GM10847 (cell line): Measurements from ENCODE around the gene ASB13.

Experiments used
- POLR2A ChIP-seq: IDR thresholded peaks from 2 replicates; pipeline ENCODE4 v1.6.1; 2011; ENCODE audit not compliant: insufficient read length; ENCODE audit errors: extremely low read depth

Gene ASB13

DNA sequence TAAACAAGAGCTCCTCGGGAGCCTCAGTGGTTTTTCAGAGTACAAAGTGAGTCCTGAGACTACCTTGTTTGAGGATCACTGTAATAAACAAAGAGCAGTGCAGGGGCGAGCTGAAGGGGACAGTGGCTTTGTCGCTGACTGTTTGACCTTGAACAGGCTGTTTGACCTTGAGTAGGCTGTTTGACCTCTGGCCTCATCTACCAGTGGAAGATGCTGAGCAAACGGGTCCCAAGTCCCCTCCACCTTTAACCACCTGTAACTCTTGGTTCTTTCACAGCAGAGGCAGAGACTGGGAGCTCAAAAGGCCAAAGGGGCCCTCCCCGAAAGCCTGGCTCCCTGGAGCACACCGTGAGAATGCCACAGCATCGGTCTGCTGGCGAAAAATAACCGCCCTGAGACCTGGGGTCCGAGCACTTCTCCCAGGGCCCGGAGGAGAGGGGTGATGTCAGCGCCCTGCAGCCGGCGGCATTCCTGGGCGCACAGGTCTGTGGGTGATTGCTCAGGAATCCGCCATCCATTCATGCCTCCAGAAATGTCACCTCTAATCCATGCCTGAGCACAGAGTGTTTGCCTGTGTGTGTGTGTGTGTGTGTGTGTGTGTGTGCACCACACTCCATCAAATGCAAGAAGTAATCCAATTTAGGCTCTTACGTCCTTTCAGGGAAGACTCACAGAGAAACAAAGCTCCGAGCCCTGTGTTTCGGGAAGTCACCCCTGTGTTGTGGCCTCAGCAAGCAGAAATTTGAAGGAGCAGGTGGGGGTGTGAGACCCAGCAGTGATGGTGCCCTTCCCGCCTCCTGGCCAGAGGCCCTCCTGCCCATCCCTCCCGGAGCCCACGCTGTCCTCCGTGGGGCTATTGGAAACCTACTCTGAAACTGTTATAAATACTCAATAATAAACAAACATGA is 66.5 kb downstream of the ASB13 start:
- TF ChIP-seq POLR2A: no peak

DNA sequence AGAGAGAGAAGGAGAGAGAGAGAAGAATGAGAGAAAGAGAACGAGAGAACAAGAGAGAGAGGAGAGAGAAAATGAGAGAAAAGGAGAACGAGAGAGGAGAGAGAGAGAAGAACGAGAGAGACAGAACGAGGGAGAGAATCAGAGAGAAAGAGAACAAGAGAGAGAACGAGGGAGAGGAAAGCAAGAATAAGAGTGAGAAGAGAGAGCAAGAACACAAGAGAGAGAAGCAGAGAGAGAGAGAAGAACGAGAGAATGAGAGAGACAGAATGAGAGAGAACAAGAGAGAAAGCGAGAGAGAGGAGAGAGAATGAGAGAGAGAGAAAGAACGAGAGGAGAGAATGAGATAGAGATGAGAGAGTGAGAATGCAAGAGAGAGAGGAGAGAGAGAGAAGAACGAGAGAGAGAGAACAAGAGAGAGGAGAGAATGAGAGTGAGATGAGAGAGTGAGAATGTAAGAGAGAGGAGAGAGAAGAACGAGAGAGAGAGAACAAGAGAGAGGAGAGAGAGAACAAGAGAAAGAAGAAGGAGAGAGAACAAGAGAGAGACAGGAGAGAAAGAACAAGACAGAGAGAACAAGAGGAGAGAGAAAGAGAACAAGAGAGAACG is 68.2 kb downstream of the ASB13 start:
- no peak for TF ChIP-seq POLR2A

DNA sequence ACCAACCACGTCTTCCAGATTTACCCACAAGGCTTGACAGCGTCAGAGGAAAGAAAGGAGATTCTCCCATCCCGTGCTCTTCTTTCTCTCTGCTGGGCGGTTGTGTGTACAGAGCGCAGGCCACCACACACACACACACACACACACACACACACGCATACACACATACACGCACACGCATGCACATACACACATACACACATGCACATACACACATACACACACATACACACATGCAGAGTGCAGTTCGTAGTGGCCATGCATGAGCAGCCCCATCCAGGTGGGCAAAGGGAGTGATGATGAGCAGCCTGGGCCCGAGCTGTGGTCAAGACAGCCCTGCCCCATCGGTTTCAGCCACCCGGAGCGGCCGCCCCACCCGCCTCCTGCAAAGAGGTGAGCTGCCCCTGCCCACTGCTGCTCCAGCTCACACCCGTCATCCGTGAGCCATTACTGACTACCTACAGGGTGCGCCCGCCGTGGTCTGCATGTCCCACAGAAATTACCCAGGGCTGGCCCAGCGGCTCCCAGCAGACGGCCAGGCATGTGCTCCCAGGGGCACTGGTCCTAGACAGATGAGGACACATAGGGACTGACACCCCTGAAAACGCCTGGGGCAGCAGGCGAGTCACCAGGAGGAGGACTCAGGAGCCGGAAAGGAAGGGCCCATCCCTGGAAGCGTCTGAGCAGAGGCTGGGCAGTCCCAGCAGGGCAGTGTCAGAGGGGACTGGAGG is 69.6 kb downstream of the ASB13 start:
- TF ChIP-seq POLR2A: no peak

DNA sequence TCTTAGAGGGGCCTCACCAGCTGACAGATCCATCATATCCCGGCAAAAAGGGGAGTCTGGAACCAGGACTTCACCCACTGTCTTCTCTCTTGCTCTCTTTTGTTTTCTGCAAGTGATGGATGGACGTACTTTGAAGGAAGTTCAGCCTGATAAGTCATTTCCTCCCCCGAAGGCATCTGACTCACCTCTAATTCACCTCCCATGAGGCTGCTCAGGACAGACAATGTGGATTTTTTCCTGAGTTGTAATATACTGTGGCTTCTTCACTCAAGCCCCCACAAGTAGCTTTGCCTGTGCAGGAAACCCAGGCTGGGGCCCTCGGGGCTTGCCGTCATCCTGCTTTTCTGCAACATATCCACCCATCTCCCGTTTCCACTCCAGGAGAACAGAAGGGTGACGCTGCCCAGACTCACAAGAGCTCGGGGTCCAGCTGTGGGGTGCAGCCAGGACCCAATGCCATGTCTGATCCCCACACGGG is 70.4 kb downstream of the ASB13 start:
- no peak for TF ChIP-seq POLR2A

DNA sequence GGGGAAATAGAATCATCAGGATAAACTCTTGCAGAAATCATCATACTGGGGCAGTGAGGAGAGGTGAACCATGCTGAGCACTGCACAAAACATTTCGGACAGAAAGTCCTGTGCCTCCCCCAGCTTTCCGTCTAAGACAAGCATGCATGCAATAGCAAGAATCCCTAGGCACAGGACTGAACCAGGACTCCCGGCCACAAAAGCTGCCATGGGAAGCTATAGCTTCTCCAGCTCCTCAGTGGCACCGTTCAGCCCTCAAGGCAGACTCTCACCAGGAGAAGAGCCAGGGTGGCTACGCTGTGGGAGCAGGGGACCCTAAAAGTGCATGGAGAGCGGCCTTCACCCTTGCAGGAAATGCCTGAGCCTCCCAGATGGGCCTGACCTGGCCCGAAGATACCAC is 70.8 kb downstream of the ASB13 start:
- no peak for TF ChIP-seq POLR2A

DNA sequence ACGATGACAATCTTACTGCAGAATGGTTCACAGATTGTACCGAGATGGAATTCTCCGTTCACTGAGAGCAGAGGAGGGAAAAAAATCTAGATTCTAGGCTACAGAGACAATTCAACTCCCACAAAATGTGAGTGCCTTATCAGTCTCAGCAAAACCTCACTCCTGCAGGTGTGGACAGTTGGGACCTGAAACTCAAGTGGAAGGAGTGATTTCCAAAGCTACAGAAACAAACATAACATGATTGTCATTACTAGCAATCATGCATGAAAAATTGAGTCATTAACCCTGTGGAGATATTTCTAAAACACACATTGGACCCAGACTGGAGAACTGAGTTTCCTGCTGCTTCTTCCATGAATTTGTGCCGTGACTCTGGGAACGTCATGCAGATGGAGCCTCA is 71.3 kb downstream of the ASB13 start:
- TF ChIP-seq POLR2A: no peak

DNA sequence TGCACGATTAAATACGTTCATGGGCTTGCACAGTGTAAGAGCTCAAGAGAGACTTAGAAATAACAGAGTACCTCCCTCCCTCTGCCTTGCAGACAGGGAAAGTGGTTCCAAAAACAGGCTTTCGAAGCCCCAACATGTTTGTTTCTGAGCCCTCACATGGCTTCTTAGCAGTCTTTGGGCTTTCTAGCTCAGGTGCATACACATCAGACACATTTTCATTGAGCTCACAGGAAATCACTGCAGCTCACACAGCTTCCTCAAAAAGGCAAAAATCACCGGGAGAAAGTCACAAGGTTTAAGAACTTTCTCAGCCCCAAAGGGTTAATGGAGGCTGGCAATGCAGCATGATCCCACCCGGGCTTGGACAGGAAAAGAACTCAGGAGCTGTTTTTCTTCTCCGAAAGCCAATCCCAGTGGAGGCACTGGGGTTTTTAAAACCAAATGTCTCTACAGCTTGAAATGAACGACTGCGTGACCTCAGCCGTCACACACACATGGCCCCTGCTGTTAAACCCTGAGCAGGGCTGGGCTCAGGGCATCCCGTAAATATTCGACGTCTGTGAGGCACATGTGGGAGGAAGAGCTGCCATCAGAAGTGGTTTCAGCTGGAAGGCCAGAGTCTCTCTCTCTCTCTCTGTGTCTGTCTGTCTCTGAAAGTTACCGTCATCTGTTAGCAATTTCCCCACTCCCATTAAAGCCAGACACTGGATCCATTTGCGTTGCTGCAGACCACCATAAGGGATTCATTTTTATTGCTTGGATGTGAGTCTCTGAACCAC is 71.9 kb downstream of the ASB13 start:
- TF ChIP-seq POLR2A: no peak

DNA sequence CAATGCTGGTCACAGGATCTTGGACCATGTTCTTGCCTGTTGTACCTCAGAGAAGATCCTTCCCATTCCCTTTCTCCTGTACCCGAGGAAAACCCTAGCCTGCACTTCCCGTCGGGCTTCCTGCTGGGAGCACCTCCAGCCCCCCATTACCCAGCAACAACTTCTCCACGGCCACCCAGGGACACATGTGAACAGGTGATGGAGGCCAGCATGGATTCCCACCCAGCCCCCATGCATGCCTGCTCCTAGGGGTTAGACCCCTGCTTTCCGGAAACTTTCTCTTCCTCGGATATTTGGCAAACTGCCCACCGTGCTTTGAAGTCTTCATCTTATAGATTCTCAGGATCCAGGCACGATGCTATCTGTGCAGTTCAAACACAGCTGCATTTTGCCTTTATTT is 74.3 kb downstream of the ASB13 start:
- TF ChIP-seq POLR2A: no peak

DNA sequence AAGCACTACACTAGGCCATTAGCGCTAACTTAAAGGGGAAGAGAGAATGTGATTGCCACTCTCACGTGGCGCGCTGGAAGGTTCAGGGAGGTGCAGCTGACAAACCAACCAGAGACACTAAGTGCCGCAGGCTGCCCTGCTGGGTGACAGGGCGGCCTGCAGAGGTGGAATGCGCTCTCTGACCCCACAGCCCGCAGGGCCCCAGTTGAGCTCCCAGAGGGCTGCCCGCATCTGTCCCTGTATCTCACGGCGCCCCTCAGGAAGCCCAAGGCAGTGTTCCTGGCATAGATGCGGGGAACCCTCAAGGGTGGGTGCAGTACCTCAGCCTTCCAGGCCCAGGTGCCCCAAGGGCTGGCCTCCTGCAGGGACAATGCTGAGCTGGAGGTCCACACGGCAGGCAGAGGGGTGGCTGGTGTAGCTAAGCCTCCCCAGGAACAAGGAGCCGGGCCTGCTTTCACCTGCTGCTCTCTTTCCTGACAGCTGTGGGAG is 75.0 kb downstream of the ASB13 start:
- TF ChIP-seq POLR2A: no peak

DNA sequence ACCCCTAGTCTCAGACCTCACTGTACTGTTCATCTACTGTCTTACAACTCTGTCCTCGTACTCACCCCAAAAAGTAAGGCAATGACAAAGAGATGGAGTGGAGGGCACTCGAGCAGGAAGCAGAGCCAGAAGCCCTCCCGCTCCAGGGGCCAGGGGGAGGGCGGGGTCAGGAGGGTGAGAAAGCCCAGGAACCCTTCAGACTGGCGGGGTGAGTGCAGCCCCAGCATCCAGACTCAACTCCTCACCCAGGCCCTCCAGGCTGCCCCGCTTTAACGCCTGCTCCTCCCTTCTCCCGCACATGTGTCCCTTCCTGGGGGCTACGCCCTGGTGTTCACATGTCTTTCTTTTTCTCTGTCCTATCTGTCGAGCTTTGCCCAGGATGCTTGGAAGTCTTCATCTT is 75.6 kb downstream of the ASB13 start:
- TF ChIP-seq POLR2A: no peak

DNA sequence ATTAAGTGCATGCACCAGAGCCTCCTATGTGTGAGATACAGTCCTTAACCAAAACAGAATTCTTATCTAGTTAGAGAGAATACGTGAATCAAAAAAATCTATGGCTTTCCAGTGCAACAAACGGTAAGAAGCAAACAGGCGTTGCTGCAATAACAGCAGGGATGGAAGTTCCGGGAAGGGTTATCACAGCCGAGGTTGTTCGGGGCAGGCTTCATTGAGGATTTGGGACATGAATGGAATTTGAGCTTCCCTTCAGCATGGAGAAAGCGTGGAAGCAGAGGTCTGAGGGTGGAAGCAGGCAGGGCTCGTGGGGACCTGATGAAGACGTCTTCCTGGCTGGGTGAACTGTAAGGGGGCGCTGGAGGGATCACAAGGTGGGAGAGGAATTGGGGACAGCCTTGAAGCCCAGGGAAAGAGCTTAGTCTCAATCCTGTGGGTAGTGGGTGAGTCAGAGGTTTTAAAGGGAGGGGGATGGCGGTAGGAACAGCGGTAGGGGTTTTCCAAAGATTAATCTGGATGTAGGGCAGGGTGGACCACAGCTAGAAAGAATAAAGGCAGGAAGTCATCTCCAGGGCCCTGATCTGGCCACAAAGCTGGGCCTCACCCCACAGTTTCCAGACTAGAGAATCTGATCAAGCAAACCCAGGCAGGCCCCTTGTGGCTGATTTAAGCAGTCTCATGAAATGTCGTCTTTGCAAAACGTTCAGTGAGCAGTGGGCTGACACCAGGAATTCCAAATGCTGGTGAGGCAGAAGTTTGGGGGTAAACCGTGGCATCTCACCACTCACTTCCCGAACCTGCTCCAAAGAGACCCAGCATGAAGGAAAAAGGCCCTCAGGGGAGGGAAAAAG is 76.5 kb downstream of the ASB13 start:
- TF ChIP-seq POLR2A: no peak

DNA sequence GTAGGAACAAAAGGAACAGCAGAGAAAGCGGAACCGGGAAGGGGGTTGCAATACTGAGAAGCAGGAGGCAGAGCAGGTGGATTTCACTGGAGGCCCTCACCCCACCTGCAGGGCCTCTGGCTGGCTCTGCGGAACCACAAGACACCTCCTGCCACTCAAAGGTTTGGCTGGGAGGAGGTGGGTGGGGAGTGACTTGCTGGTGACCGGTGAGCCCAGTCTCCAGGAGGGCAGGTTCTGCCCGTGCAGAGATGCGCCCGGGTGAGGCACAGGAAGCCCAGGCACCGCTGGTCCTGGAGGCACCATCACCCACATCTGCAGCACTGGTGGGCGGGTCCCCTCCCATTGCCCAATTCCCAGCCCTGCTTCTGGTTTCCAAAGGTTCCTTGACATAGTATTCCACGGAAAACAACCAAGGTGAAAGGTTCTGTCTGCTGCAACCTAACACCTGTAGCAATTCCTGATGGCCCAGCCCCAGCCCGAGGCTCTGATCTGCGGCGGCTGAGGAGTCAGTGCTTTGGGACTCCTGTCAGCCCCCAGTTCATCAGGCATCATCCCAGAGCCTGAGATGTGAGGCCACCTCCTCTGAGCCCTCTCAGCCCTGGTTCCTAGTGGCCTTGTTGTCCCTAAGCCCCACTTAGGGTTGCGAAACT is 77.3 kb downstream of the ASB13 start:
- no peak for TF ChIP-seq POLR2A
